HG02870 (cell line): ENCODE results near the gene SLC22A4.
A peak's percentile ranks its signal among the peaks of the same experiment; 100 is the strongest.

Experiments
- ATAC-seq: cut with Tn5 transposase; IDR thresholded peaks from one replicate; pipeline ENCODE4 v1.9.1; 2021; ENCODE audit warnings: mild to moderate bottlenecking, moderate library complexity; ENCODE audit not compliant: unreplicated experiment

The SLC22A4 gene

GRCh38 chr5:132334812-132335211 lies 40.6 kb downstream of the SLC22A4 start:
- ATAC-seq = no peak

- ATAC-seq = no peak
Measured at GRCh38 chr5:132335402-132335801, 41.2 kb downstream of the SLC22A4 start.

- no peak for ATAC-seq
Measured at GRCh38 chr5:132339502-132339901, 45.3 kb downstream of the SLC22A4 start.

GRCh38 chr5:132342291-132343180 lies 48.3 kb downstream of the SLC22A4 start:
- ATAC-seq = no peak

GRCh38 chr5:132344775-132345514 lies 50.8 kb downstream of the SLC22A4 start:
- no peak for ATAC-seq

GRCh38 chr5:132353486-132353995 lies 59.3 kb downstream of the SLC22A4 start:
- ATAC-seq = no peak

- no peak for ATAC-seq
Measured at GRCh38 chr5:132354381-132355139, 60.4 kb downstream of the SLC22A4 start.

GRCh38 chr5:132355140-132355765 lies 61.1 kb downstream of the SLC22A4 start:
- ATAC-seq = no peak

- no peak for ATAC-seq
Measured at GRCh38 chr5:132358775-132359174, 64.6 kb downstream of the SLC22A4 start.

GRCh38 chr5:132362086-132362485 lies 67.9 kb downstream of the SLC22A4 start:
- no peak for ATAC-seq

- ATAC-seq = no peak
Measured at GRCh38 chr5:132363431-132364112, 69.4 kb downstream of the SLC22A4 start.

GRCh38 chr5:132364319-132364718 lies 70.1 kb downstream of the SLC22A4 start:
- ATAC-seq = no peak

- ATAC-seq = no peak
Measured at GRCh38 chr5:132365213-132365612, 71.0 kb downstream of the SLC22A4 start.

GRCh38 chr5:132368186-132368585 lies 74.0 kb downstream of the SLC22A4 start:
- no peak for ATAC-seq

- ATAC-seq = no peak
Measured at GRCh38 chr5:132369007-132369473, 74.8 kb downstream of the SLC22A4 start.

- ATAC-seq = peak; percentile 85
Measured at GRCh38 chr5:132369474-132370180, 75.4 kb downstream of the SLC22A4 start, which contains the start of gene SLC22A5. TSS of gene SLC22A5 (plus strand) at chr5:132369710. CDS start at chr5:132369973, 263 bp downstream.

GRCh38 chr5:132370181-132370970 lies 76.2 kb downstream of the SLC22A4 start:
- ATAC-seq = no peak

- ATAC-seq = no peak
Measured at GRCh38 chr5:132370971-132371602, 76.9 kb downstream of the SLC22A4 start.
